Frontal cortex (tissue), 4 donors: Measurements from ENCODE around the gene HDGFL3. TPM values are rescaled to one million over a fixed set of nuclear protein-coding genes. Genes with fewer than 3 reads are reported as not detected.
"Not testable (repeated sequence)": the region's sequence is repeated elsewhere in the genome, so short reads cannot be mapped to it uniquely, and the experiment has no call there.

Experiments used
- DNase-seq, 2 donors: peaks; one replicate each; pipeline ENCODE4 v3.0.0; 2012; ENCODE audit warnings: low spot score in 2 of 2
- FAIRE-seq: peaks from 2 replicates; lab custom pipeline; 2012; peaks lifted over from hg19 to GRCh38; lab: Jason Lieb, UNC
- total RNA-seq: library from RNA; depleted of rRNA; stranded (reverse); fragments of >200 nt; gene quantifications from one replicate; pipeline ENCODE4 v1.2.3, GENCODE V29; 2014
- donor health status: control.
- donor health status: control.
- donor health status: control.

Gene HDGFL3
- total RNA-seq, 1 donor from 2014 or later: 135 TPM

DNA sequence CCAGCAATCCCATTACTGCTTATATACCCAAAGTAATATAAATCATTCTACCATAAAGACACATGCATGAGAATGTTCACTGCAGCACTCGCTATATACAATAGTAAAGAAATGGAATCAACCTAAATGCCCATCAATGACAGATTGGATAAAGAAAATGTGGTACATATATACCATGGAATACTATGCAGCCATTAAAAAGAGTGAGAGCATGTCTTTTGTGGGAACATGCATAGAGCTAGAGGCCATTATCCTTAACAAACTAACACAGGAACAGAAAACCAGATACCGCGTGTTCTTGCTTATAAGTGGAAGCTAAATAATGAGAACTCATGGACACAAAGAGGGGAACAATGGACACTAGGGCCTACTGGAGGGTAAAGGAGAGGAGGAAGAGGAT is 65.5 kb downstream of the HDGFL3 start:
- not testable (repeated sequence) for FAIRE-seq

DNA sequence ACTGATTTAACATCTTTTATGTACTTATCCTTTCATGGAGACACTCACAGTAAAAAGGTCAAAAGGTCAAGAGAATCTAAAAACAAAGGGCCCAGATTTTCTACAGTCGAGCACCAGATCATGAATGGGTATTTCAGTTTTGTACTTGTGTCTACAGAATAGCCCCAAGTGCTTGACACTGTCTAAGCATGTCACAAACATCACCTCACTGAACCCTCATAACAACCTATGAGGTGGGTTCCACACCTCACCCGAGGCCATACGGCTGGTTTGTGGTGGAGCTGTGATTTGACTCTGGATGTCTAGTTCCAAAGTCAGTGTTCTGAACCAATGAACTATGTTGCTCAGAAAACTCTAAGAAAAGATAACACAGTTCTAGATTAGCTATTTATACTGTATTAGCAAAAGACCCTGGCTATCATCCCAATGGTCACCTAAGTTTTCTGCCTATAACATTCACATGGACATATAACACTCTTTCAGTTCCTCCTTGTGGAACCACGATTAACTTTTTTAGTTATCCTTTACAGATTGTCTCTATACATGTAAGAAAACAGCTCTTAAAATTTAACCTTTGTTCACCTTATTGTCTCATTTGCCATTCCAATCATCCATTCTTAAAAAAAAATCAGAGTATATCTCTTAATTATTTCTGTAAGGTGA is 74.6 kb downstream of the HDGFL3 start:
- DNase-seq: no peak
- no peak for FAIRE-seq

More for the DNA sequence above, 65.5 kb downstream of the HDGFL3 start:
- DNase-seq: not testable (repeated sequence)

DNA sequence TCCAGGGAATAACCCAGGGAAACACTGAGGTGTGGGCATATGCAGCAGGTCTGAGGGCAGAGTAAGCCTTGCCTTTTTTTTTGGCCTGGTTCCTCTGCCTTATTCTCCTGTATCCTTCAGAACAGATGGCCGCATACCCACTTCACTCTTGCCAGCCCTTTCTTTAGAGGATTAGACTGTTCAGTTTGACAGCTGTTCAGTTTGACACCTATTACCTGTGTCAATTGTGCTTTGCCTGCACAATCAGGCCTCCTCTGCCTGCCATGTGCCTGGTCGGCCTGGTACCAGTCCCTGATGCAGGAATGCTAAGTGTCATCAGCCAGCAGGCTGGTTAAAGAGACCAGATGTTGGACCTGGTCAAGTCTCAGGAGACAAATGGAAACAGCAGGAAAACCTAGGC is 77.8 kb downstream of the HDGFL3 start:
- FAIRE-seq (no peak), DNase-seq (no peak)

DNA sequence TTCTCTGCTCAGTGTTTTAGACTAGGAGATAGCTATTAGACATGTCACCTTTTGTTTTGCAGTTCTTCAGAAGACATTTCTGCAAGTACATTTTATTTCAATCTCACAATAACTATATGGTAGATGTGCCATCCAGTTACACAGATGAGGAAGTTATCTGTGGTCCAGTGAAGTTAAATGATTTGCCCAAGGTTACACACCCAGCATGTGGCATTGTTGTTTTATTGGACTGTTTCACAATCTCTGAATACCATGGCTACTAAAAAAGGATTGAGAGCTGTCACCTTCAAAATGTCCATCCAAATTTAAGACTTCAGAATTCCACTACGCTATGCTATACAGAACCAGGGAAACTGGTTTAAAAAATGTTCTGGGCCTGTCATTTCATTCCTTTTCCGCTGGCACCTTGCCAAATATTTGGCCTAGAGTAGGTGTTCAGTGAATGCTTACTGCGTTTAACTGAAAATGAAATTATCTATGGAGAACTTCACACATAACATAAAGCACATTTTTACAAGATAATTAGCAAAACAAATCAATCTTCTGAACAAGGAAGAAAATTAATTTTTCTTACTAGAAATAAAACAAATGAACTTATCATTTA is 80.0 kb downstream of the HDGFL3 start:
- FAIRE-seq (no peak), DNase-seq (no peak)

DNA sequence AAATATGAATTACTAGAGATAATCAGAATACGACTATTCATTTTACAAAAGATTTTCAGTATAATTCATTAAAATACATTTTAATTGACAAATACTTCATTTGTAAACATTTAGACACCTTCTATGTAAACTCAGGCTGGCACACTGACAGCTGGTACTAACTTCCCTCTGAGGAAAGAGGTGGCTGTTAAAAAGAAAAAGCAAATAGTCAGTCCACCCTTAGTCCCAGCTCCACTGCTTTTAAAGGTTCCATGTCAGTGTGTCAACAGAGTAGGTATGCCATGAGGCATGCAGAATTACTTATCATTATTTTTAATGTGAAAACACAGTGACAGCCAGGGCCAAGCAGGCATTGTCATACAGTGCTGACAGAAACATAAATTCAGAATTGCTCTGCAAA is 84.1 kb downstream of the HDGFL3 start:
- FAIRE-seq (no peak), DNase-seq (no peak)

DNA sequence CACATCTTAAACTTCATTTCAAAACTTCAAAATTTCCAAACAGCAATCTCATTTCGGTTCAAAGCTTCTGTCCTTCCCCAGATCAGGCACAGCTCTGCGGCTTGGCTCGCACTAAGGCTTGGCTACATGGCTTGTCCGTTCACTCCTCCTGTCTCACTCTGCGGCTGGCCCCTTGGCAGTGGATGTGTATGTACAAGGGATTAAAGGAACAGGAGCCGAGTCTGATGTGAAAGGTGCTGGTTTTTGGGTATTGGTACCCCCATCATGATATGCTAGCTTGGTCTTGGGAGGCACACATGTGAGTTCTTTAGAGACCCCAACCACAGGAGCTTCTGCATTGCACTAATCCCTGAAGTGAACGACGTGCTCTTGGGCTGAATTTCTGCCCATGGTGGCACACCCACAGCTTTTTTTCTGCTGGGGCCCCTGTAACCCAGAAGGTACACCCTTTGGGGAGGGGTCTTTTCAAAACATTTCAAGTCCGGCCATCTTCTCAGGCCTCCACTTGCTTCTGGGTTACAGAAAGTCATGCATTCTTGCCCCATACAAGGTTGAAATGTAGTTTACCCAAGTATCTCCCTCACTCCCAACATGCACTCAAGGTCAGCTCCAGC is 87.5 kb downstream of the HDGFL3 start:
- FAIRE-seq (no peak), DNase-seq (no peak)

DNA sequence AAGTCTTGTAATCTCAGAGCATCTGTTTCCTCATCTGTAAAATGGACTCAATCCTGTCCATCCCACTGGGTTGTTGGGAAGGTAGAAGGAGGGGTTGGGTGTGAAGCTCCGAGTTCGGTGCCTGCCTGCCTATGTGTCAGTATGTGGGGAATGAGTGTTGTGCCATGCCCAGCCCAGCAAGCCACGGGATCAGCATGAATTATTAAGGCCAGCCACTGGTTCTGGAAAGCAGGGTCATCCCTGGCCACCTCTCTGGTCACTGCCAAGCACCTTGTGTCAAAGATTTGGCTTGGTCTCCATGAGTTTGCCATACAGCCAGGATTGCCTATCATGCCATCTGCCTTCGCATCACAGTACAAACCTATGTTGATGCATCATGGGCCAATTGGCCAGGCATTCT is 88.7 kb downstream of the HDGFL3 start:
- FAIRE-seq: no peak
- DNase-seq: no peak

GRCh38 chr15:83118291-83118827 is 89.3 kb downstream of the HDGFL3 start:
- FAIRE-seq (no peak), DNase-seq (no peak)

GRCh38 chr15:83115831-83116565 is 91.6 kb downstream of the HDGFL3 start:
- FAIRE-seq: no peak

DNA sequence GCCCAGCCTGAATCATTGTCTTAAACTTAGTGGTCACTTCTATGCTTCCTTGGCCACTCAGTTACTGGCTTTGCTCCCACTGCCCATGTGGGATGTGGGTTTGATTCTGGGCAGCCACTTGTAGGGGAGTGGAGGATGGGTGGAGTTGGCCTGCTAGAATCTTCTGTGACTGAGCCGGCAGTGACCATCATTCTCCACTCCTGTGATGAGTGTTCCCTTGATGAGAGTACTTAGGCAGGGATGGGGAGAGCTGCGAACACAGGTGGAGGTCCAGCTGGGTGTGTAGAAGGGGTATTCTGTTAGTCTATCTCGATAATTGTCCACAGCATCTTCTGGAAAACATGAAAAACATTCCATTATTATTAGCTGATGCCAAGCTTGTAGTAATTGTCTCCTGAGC is 92.2 kb downstream of the HDGFL3 start:
- FAIRE-seq: no peak
- DNase-seq: no peak

More at GRCh38 chr15:83115831-83116565, 91.6 kb downstream of the HDGFL3 start:
- DNase-seq: no peak

- no peak for FAIRE-seq
- DNase-seq: no peak
Observed at GRCh38 chr15:83114856-83115255, 92.8 kb downstream of the HDGFL3 start.

DNA sequence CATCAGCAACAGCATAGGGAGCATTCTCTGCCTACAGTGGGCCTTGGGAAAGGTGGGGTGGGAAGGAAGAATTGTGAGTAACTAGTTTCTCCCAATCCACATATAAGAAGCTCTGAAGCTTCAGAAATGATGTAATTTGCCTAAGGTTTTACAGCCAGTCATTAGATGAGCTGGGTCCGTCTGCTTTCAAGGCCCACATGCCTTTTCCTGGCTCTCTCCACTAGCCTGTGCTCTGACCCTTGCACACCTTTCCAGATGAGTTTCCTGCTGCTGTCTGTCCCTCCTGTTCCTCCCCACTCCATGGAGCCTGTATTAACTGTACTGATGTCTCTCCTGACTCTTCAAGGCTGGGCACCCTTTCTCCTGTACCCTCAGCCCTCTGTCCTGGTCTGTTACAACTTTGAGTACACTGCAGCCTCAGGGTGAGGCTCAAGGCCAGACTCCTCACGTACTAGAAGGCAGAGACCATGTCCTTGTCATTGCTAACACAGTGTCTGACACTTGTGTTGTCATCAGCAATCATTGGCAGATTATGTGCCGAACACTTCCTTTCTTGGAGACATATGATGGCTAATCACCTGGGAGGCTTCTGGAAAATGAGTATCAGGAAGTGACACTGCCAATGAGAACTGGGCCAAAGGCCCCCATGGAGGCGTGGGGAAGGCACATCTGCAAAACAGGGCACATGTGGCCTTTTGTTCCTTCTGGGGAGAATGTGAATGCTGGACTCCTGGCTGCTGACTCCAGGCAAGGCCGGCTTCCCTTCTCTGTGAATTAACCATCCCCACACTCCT is 93.5 kb downstream of the HDGFL3 start:
- FAIRE-seq (no peak), DNase-seq (no peak)

DNA sequence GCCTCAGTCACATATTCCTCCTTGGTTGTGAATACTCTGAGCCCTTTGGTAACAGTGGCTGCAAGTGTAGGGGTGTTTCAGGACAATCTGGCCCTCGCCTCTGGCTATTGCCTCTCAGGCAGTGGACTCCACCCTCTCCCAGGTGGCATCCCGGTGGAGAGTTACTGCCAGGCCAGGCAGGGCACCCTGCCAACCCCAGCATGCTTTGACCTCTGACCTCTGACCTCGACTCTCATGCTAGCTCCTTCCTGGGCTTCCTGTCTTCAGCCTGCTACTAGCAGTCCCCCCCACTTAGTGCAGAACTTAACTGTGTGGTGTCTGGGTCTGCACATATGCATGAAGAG is 94.7 kb downstream of the HDGFL3 start:
- FAIRE-seq (no peak), DNase-seq (no peak)

GRCh38 chr15:83112233-83112955 is 95.2 kb downstream of the HDGFL3 start:
- no peak for DNase-seq

DNA sequence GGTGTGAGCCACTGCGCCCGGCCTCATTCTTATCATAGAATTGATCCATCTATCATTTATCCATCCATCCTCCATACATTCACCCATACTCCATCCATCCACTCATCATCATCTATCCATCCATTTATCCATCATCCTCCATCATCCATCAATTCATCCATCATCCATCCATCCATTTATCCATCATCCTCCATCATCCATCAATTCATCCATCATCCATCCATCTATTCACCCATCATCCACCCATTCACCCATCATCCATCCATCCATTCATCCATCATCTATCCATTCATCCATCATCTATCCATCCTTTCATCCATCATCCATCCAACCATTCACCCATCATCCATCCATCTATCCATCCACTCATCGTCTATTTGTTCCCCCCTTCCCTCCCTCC is 96.5 kb downstream of the HDGFL3 start:
- FAIRE-seq: no peak
- DNase-seq: no peak

More at GRCh38 chr15:83112233-83112955, 95.2 kb downstream of the HDGFL3 start:
- no peak for FAIRE-seq

- no peak for DNase-seq
- no peak for FAIRE-seq
Observed at GRCh38 chr15:83110381-83110780, 97.2 kb downstream of the HDGFL3 start.

GRCh38 chr15:83109532-83109931 is 98.1 kb downstream of the HDGFL3 start:
- DNase-seq: no peak
- FAIRE-seq: no peak

DNA sequence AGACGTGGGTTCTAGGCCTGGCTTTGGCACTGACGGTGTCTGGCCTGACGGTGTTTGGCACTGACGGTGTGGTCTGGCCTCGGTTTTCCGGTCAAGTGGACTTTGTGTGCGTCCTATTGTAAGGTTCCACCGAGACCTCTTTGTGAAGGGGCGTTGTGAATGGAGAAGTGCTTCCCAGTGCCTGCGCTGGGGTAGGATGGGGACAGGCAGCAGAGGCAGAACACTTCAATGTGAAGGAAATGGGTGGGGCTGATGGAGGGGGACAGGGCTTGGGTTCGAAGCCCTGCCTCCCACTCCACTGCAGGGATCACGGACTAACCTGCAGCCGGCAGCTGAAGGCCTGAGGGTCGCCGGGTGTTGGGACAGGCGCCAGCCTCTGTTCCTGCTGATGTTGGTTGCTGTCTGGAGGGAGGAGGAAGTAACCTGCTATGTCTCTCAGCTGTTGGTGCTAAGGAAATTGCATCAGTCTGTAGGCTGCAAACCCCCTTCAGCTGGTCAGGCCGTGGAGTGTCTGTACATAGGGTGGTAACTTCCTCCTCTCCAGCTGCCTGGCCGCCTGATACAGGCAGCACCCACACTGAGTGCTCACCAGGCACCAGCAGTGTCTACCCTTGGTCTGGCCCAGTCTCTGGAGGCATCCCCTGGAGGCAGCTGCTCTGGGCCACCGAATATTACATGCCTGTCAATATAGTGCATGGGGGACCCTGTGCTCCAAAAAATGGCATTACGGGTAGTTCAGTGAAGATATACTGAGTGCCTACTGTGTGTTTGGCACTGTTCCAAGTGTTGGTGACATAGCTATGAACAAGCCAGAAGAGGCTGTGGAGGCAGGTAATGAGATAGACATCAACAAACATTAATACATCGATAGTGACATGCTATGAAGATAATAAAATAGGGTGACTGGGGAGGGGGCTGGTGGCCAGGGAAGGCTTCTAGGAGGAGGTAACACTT is 99.1 kb downstream of the HDGFL3 start:
- DNase-seq (peak; percentile 46), FAIRE-seq (no peak)
